Fibroblast of lung (primary cell): ENCODE measurements around the gene KATNAL2.

Experiments used
- EZH2 ChIP-seq: IDR thresholded peaks from 2 replicates; pipeline ENCODE4 v1.5.1; 2012; ENCODE audit warnings: low read length, control low read depth, mild to moderate bottlenecking; ENCODE audit errors: missing control alignments
- TF ChIP-seq, protein P1 (sequence below), 2 donors: IDR thresholded peaks in 1 of 2; conservative IDR thresholded peaks in 1 of 2; 1 replicate in 1 of 2; 2 replicates in 1 of 2; pipeline ENCODE4 v1.5.1; 2011 to 2012; ENCODE audit warnings: low read length in 2 of 2, control low read depth in 1 of 2, inconsistent platforms in 1 of 2, low read depth in 1 of 2, mild to moderate bottlenecking in 1 of 2

DNA sequence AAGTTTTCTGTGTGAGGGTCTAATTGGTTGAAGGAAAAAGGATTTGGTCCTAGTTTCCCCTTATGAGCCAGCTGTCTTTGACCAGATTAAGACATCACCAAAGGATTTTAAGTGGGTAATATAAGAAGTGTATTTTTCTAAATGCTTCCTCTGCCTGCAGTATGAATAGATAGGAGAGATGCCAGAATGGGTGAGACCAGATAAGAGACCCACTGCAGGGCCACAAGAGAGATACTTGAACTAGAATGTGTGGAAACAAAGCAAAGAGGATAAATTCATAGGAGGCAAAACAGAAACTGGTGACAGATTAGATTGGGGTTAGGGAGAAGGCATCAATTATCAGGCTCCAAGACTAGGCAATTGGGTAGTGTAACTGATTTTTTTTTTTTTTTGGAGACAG, 234.0 kb downstream of the KATNAL2 start:
- TF ChIP-seq, protein P1, sequence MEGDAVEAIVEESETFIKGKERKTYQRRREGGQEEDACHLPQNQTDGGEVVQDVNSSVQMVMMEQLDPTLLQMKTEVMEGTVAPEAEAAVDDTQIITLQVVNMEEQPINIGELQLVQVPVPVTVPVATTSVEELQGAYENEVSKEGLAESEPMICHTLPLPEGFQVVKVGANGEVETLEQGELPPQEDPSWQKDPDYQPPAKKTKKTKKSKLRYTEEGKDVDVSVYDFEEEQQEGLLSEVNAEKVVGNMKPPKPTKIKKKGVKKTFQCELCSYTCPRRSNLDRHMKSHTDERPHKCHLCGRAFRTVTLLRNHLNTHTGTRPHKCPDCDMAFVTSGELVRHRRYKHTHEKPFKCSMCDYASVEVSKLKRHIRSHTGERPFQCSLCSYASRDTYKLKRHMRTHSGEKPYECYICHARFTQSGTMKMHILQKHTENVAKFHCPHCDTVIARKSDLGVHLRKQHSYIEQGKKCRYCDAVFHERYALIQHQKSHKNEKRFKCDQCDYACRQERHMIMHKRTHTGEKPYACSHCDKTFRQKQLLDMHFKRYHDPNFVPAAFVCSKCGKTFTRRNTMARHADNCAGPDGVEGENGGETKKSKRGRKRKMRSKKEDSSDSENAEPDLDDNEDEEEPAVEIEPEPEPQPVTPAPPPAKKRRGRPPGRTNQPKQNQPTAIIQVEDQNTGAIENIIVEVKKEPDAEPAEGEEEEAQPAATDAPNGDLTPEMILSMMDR (conservative IDR thresholded peaks at IDR 0.05 in 1 of 2, IDR thresholded peaks at IDR 0.05 in 1 of 2; ENCODE audit: low read depth in 1 of 2, low read length in 2 of 2) = no peak
- TF ChIP-seq EZH2 = no peak
